ENCODE measurements around the gene HABP4. TPM values are rescaled to one million over a fixed set of nuclear protein-coding genes. Genes with fewer than 3 reads are reported as not detected.

Gene HABP4
- polyA plus RNA-seq, 2 of the 4 experiments (the other 2 are of a cell fraction) = 12.4 to 12.8 TPM

GRCh38 chr9:96459268-96460007 lies 9.5 kb downstream of the HABP4 start:
- H3K4me1 ChIP-seq = peaks cover 10% of the 10 kb centered on the region
- CTCF ChIA-PET = interaction anchor here (0.6 to 2.0 kb wide), 2 partner anchors 160 to 177 kb away, joined by 4 to 5 read pairs; partner anchors contain the start of gene CDC14B
- WGBS (ENCODE audit: missing lambda C conversion rate) = 92% methylated on average over 7 of the region's 7 CpGs
- no peak overlapping the region for H3K27ac ChIP-seq
- no peak overlapping the region for H3K4me3 ChIP-seq
- POLR2A ChIA-PET = no interaction called here
- H3K4me2 ChIP-seq = 0 out of 3 replicates have a peak overlapping the region, but pooled peaks have one; percentile 3
- DNase-seq (ENCODE audit: low read depth in 1 of 2, low spot score in 1 of 2) (no peak), FAIRE-seq (no peak), ATAC-seq (no peak)
- TF ChIP-seq FOSL2 (IDR thresholded peaks at IDR 0.05) (no peak), FOSL2 (CRISPR knock-in tag; IDR thresholded peaks at IDR 0.05) (peak; percentile 47; the same call in 1 of the 2 replicates), USF2 (IDR thresholded peaks at IDR 0.05) (no peak)
- no peaks in the 10 kb centered on the region for H3K9me3 ChIP-seq

GRCh38 chr9:96460470-96460869 lies 10.5 kb downstream of the HABP4 start:
- TF ChIP-seq CBX8 (IDR thresholded peaks at IDR 0.05) = no peak
- no peak for TF ChIP-seq KDM5A (IDR thresholded peaks at IDR 0.05)
- no peak for TF ChIP-seq EHF (CRISPR knock-in tag; IDR thresholded peaks at IDR 0.05)
- TF ChIP-seq FOXS1 (CRISPR knock-in tag; IDR thresholded peaks at IDR 0.05) = no peak
- TF ChIP-seq POLR2A (IDR thresholded peaks at IDR 0.05; ENCODE audit: low read length) = no peak
- no peak for TF ChIP-seq SMC3 (IDR thresholded peaks at IDR 0.05)
- no peak for TF ChIP-seq HOXB5 (CRISPR knock-in tag; IDR thresholded peaks at IDR 0.05)
- TF ChIP-seq, protein P1, sequence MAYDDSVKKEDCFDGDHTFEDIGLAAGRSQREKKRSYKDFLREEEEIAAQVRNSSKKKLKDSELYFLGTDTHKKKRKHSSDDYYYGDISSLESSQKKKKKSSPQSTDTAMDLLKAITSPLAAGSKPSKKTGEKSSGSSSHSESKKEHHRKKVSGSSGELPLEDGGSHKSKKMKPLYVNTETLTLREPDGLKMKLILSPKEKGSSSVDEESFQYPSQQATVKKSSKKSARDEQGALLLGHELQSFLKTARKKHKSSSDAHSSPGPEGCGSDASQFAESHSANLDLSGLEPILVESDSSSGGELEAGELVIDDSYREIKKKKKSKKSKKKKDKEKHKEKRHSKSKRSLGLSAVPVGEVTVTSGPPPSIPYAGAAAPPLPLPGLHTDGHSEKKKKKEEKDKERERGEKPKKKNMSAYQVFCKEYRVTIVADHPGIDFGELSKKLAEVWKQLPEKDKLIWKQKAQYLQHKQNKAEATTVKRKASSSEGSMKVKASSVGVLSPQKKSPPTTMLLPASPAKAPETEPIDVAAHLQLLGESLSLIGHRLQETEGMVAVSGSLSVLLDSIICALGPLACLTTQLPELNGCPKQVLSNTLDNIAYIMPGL (CRISPR knock-in tag; IDR thresholded peaks at IDR 0.05; ENCODE audit: borderline replicate concordance) = no peak
- no peak for TF ChIP-seq EP300 (IDR thresholded peaks at IDR 0.05)
- no peak for TF ChIP-seq CEBPB (IDR thresholded peaks at IDR 0.05)
- TF ChIP-seq ZNF302 (CRISPR knock-in tag; IDR thresholded peaks at IDR 0.05) = no peak
- no peak for TF ChIP-seq NPAS2 (CRISPR knock-in tag; IDR thresholded peaks at IDR 0.05; ENCODE audit: borderline replicate concordance)
- TF ChIP-seq KDM1A (IDR thresholded peaks at IDR 0.05; ENCODE audit: low read depth) = no peak
- no peak for TF ChIP-seq BHLHE40 (IDR thresholded peaks at IDR 0.05; ENCODE audit: low read depth, low read length)
- no peak for TF ChIP-seq RCOR1 (IDR thresholded peaks at IDR 0.05; ENCODE audit: low read depth, low read length)
- TF ChIP-seq RFX5 (IDR thresholded peaks at IDR 0.05) = no peak
- 91% methylated on average over 5 of the region's 5 CpGs for WGBS (ENCODE audit: missing lambda C conversion rate)
- Histone ChIP-seq H3K4me2 (no peak overlapping the region), H3K27ac (no peak overlapping the region), H3K9me3 (no peaks in the 10 kb centered on the region), H3K4me3 (no peak overlapping the region), H3K4me1 (peaks cover 10% of the 10 kb centered on the region)
- POLR2A ChIA-PET = no interaction called here
- ATAC-seq (no peak), DNase-seq (ENCODE audit: low read depth in 1 of 2, low spot score in 1 of 2) (no peak), FAIRE-seq (no peak)
- CTCF ChIA-PET = no interaction called here

DNA sequence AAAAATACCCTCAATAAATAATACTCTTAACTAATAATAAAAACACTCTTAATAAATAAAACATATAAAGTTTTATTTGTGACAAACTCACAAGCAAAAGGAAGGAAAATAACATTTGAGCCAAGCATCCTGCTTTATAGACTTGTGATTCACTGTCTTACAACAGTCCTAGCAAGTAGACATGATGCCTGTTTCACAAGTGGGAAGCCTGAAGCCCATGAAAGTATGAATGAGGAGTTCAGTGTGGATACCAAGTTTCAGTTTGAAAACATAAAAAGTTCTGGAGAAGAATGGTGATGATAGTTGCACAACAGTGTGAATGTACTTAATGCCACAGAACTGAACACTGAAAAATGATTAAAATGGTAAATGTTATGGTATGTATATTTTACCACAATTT lies 10.9 kb downstream of the HABP4 start:
- ChIA-PET POLR2A (no interaction called here), CTCF (interaction anchor here (1.7 kb wide), 1 partner anchor 11 kb away, joined by 8 read pairs; no protein-coding TSS in a partner anchor)
- no peak for FAIRE-seq

More for the DNA sequence above, 10.9 kb downstream of the HABP4 start:
- ATAC-seq (no peak), DNase-seq (ENCODE audit: low read depth in 1 of 2, low spot score in 1 of 2) (no peak)
- Histone ChIP-seq H3K4me2 (no peak overlapping the region), H3K27ac (no peak overlapping the region), H3K9me3 (no peaks in the 10 kb centered on the region), H3K4me1 (peaks cover 10% of the 10 kb centered on the region), H3K4me3 (no peak overlapping the region)
- no peak for TF ChIP-seq ZSCAN20 (CRISPR knock-in tag; IDR thresholded peaks at IDR 0.05)
- no peak for TF ChIP-seq HOXB5 (CRISPR knock-in tag; IDR thresholded peaks at IDR 0.05)
- TF ChIP-seq BHLHE40 (IDR thresholded peaks at IDR 0.05; ENCODE audit: low read depth, low read length) = no peak
- TF ChIP-seq, protein P2, sequence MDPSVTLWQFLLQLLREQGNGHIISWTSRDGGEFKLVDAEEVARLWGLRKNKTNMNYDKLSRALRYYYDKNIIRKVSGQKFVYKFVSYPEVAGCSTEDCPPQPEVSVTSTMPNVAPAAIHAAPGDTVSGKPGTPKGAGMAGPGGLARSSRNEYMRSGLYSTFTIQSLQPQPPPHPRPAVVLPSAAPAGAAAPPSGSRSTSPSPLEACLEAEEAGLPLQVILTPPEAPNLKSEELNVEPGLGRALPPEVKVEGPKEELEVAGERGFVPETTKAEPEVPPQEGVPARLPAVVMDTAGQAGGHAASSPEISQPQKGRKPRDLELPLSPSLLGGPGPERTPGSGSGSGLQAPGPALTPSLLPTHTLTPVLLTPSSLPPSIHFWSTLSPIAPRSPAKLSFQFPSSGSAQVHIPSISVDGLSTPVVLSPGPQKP (IDR thresholded peaks at IDR 0.05; ENCODE audit: low read depth, low read length) = no peak
- TF ChIP-seq PBX3 (IDR thresholded peaks at IDR 0.05) = no peak
- TF ChIP-seq CHD2 (IDR thresholded peaks at IDR 0.05; ENCODE audit: low read length, partially characterized antibody) = no peak
- no peak for TF ChIP-seq MAFK (IDR thresholded peaks at IDR 0.05; ENCODE audit: partially characterized antibody)
- no peak for TF ChIP-seq NFE2L2 (conservative IDR thresholded peaks at IDR 0.05; ENCODE audit: low read length)
- TF ChIP-seq FOXS1 (CRISPR knock-in tag; IDR thresholded peaks at IDR 0.05) = no peak
- TF ChIP-seq, protein P3, sequence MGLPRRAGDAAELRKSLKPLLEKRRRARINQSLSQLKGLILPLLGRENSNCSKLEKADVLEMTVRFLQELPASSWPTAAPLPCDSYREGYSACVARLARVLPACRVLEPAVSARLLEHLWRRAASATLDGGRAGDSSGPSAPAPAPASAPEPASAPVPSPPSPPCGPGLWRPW (IDR thresholded peaks at IDR 0.05) = no peak

Data from A549 (cell line).